H1 (cell line): ENCODE measurements around the gene EFR3B. TPM values are rescaled to one million over a fixed set of nuclear protein-coding genes. Genes with fewer than 3 reads are reported as not detected.
A peak's percentile ranks its signal among the peaks of the same experiment; 100 is the strongest.

Experiments used
- CTCF ChIA-PET: fragments of 300-600 bp; sonication (Branson Sonifier 250); formaldehyde crosslinking; loops from one replicate; lab custom pipeline; 2021; ENCODE audit not compliant: partially characterized antibody; lab: Charles Lee
- POLR2A ChIA-PET: fragments of 300-600 bp; sonication (Branson Sonifier 250); formaldehyde crosslinking; loops from one replicate; lab custom pipeline; 2021; ENCODE audit warnings: inconsistent platforms; ENCODE audit not compliant: partially characterized antibody; lab: Charles Lee
- DNase-seq, 2 experiments: peaks; one replicate each; pipeline versions ENCODE4 v3.0.0 to v3.0.0-alpha.2; 2010 to 2022; ENCODE audit warnings: low spot score in 2 of 2, low read depth in 1 of 2, mixed read lengths in 1 of 2
- FAIRE-seq: peaks from 2 replicates; lab custom pipeline; 2011; peaks lifted over from hg19 to GRCh38; lab: Jason Lieb, UNC
- H2AFZ ChIP-seq: 2 replicates; pipeline ENCODE4 v1.8.1; 2012; ENCODE audit warnings: low read length, inconsistent platforms
- H2AK5ac ChIP-seq: 2 replicates; pipeline ENCODE4 v1.6.1; 2013; ENCODE audit warnings: low read depth, low read length
- H2BK120ac ChIP-seq: replicated peaks from 2 replicates; pipeline ENCODE3; 2013; ENCODE audit warnings: low read depth, low read length, inconsistent platforms
- H2BK12ac ChIP-seq: 2 replicates; pipeline ENCODE4 v1.6.1; 2013; ENCODE audit warnings: low read depth, low read length
- H2BK15ac ChIP-seq: 2 replicates; pipeline ENCODE4 v1.6.1; 2013; ENCODE audit warnings: low read length
- H2BK20ac ChIP-seq: 2 replicates; pipeline ENCODE4 v1.6.1; 2013; ENCODE audit warnings: low read length
- H2BK5ac ChIP-seq: 2 replicates; pipeline ENCODE4 v1.6.1; 2013; ENCODE audit warnings: low read depth, low read length
- H3K14ac ChIP-seq: 2 replicates; pipeline ENCODE4 v1.6.1; 2013; ENCODE audit warnings: inconsistent platforms; ENCODE audit not compliant: insufficient read length
- H3K18ac ChIP-seq: 2 replicates; pipeline ENCODE4 v1.6.1; 2013; ENCODE audit warnings: low read length; ENCODE audit errors: extremely low read depth
- H3K23ac ChIP-seq: 2 replicates; pipeline ENCODE4 v1.6.1; 2013; ENCODE audit warnings: inconsistent platforms; ENCODE audit not compliant: insufficient read length
- H3K23me2 ChIP-seq: 2 replicates; pipeline ENCODE4 v1.6.1; 2013; ENCODE audit warnings: low read depth, low read length
- H3K27ac ChIP-seq: 2 replicates; pipeline ENCODE4 v1.6.1; 2011; ENCODE audit warnings: low read depth, low read length, inconsistent platforms
- H3K27me3 ChIP-seq, 4 experiments: replicated peaks in 1 of 4; 1 replicate in 1 of 4; 2 replicates in 3 of 4; pipeline versions ENCODE4 v1.6.1 to v1.8.1; 2011 to 2013; ENCODE audit warnings: low read length in 3 of 4, mild to moderate bottlenecking in 3 of 4, inconsistent platforms in 2 of 4, mixed read lengths in 2 of 4, moderate library complexity in 1 of 4; ENCODE audit not compliant: control insufficient read depth in 3 of 4, insufficient read depth in 3 of 4; ENCODE audit errors: extremely low read depth in 1 of 4
- H3K36me3 ChIP-seq, 4 experiments: 2 replicates each; pipeline versions ENCODE4 v1.6.1 to v1.8.1; 2011 to 2013; ENCODE audit warnings: mild to moderate bottlenecking in 4 of 4, low read length in 3 of 4, moderate library complexity in 2 of 4, control low read depth in 1 of 4, inconsistent platforms in 1 of 4; ENCODE audit not compliant: insufficient read depth in 4 of 4, control insufficient read depth in 2 of 4
- H3K4ac ChIP-seq: replicated peaks from 2 replicates; pipeline ENCODE3; 2013; ENCODE audit warnings: low read length, low read depth, mixed read lengths, inconsistent platforms; ENCODE audit not compliant: insufficient read length
- H3K4me1 ChIP-seq, 4 experiments: replicated peaks in 1 of 4; 1 replicate in 1 of 4; 2 replicates in 3 of 4; pipeline versions ENCODE4 v1.6.1 to v1.8.1; 2011 to 2013; ENCODE audit warnings: low read length in 3 of 4, inconsistent platforms in 2 of 4, mixed read lengths in 1 of 4; ENCODE audit not compliant: insufficient read depth in 4 of 4, control insufficient read depth in 3 of 4
- H3K4me2 ChIP-seq, 2 experiments: 2 replicates each; pipeline versions ENCODE4 v1.6.1 to v1.8.1; 2011 to 2013; ENCODE audit warnings: low read depth in 2 of 2, low read length in 2 of 2, control low read depth in 1 of 2, inconsistent platforms in 1 of 2, mild to moderate bottlenecking in 1 of 2; ENCODE audit not compliant: insufficient read depth in 1 of 2
- H3K4me3 ChIP-seq, 4 experiments: fragments of 200-600, 300-600 bp in 1 of 4; sonication (generic), shearing (Covaris generic), sonication (Bioruptor Twin) in 1 of 4; 2 replicates each; pipeline versions ENCODE4 v1.5.1 to v1.8.1; 2011 to 2016; ENCODE audit warnings: low read length in 4 of 4, low read depth in 3 of 4, control low read depth in 2 of 4, inconsistent platforms in 2 of 4, mild to moderate bottlenecking in 2 of 4, mixed read lengths in 1 of 4, moderate library complexity in 1 of 4; ENCODE audit not compliant: insufficient read depth in 2 of 4; ENCODE audit errors: extremely low read depth in 1 of 4
- H3K56ac ChIP-seq: replicated peaks from 2 replicates; pipeline ENCODE3; 2013; ENCODE audit warnings: low read depth, mild to moderate bottlenecking, mixed read lengths, low read length, inconsistent platforms; ENCODE audit not compliant: insufficient read length
- H3K79me1 ChIP-seq: 2 replicates; pipeline ENCODE4 v1.6.1; 2013; ENCODE audit warnings: low read depth, low read length, control low read depth
- H3K79me2 ChIP-seq, 2 experiments: 2 replicates each; pipeline versions ENCODE4 v1.6.1 to v1.8.1; 2012 to 2013; ENCODE audit warnings: low read length in 2 of 2, mild to moderate bottlenecking in 2 of 2, inconsistent platforms in 1 of 2; ENCODE audit not compliant: insufficient read depth in 2 of 2, control insufficient read depth in 1 of 2
- H3K9ac ChIP-seq, 4 experiments: replicated peaks in 1 of 4; 1 replicate in 1 of 4; 2 replicates in 3 of 4; pipeline versions ENCODE4 v1.6.1 to v1.8.1; 2011 to 2013; ENCODE audit warnings: low read depth in 3 of 4, low read length in 3 of 4, control low read depth in 2 of 4, mild to moderate bottlenecking in 2 of 4, moderate library complexity in 2 of 4, inconsistent platforms in 1 of 4; ENCODE audit errors: extremely low read depth in 1 of 4
- H3K9me3 ChIP-seq, 2 experiments: 2 replicates each; pipeline versions ENCODE4 v1.6.1 to v1.8.1; 2012 to 2013; ENCODE audit warnings: mild to moderate bottlenecking in 2 of 2, moderate library complexity in 2 of 2, control low read depth in 1 of 2, inconsistent platforms in 1 of 2, low read depth in 1 of 2, low read length in 1 of 2, mixed read lengths in 1 of 2; ENCODE audit not compliant: insufficient read depth in 2 of 2
- H4K20me1 ChIP-seq, 2 experiments: replicated peaks in 1 of 2; 2 replicates each; pipeline versions ENCODE3 to v1.8.1; 2011 to 2013; ENCODE audit warnings: inconsistent platforms in 2 of 2, low read length in 2 of 2, mild to moderate bottlenecking in 1 of 2; ENCODE audit not compliant: insufficient read depth in 2 of 2, control insufficient read depth in 1 of 2
- H4K5ac ChIP-seq: 2 replicates; pipeline ENCODE4 v1.6.1; 2013; ENCODE audit warnings: low read length, low read depth, mixed read lengths, inconsistent platforms; ENCODE audit not compliant: insufficient read length
- H4K8ac ChIP-seq: 2 replicates; pipeline ENCODE4 v1.8.0; 2013; ENCODE audit warnings: mild to moderate bottlenecking, moderate library complexity, low read length, inconsistent platforms; ENCODE audit not compliant: insufficient read depth; ENCODE audit errors: extremely low read depth
- H4K91ac ChIP-seq: replicated peaks from 2 replicates; pipeline ENCODE3; 2013; ENCODE audit warnings: low read length, mixed read lengths, inconsistent platforms; ENCODE audit not compliant: insufficient read length
- CHD1 ChIP-seq: IDR thresholded peaks from 2 replicates; pipeline ENCODE4 v1.6.1; 2012; ENCODE audit warnings: low read depth, low read length, improper control_type of control experiment
- CHD2 ChIP-seq: IDR thresholded peaks from 2 replicates; pipeline ENCODE4 v1.6.1; 2012; ENCODE audit warnings: low read length, improper control_type of control experiment
- FOSL1 ChIP-seq: IDR thresholded peaks from 2 replicates; pipeline ENCODE4 v1.6.1; 2011; ENCODE audit warnings: mild to moderate bottlenecking, low read depth, low read length, moderate library complexity; ENCODE audit not compliant: insufficient read depth
- HDAC6 ChIP-seq: IDR thresholded peaks from one replicate; pipeline ENCODE4 v1.7.1; 2012; ENCODE audit warnings: low read depth, mild to moderate bottlenecking, inconsistent platforms, low read length, moderate library complexity
- JUN ChIP-seq: IDR thresholded peaks from 2 replicates; pipeline ENCODE4 v1.6.1; 2011; ENCODE audit warnings: low read depth, mild to moderate bottlenecking, improper control_type of control experiment, low read length
- PHF8 ChIP-seq: fragments of 200-600 bp; sonication (generic); conservative IDR thresholded peaks from 2 replicates; pipeline ENCODE4 v1.7.1; 2012; ENCODE audit warnings: low read depth, mild to moderate bottlenecking, inconsistent platforms, low read length, moderate library complexity
- POU5F1 ChIP-seq: IDR thresholded peaks from 2 replicates; pipeline ENCODE4 v1.6.1; 2011; ENCODE audit warnings: low read depth, mild to moderate bottlenecking, low read length, moderate library complexity
- RAD21 ChIP-seq, 2 experiments: IDR thresholded peaks in 1 of 2; conservative IDR thresholded peaks in 1 of 2; 2 replicates each; pipeline ENCODE4 v1.6.1; 2011; ENCODE audit warnings: low read depth in 2 of 2, low read length in 2 of 2, improper control_type of control experiment in 1 of 2, inconsistent platforms in 1 of 2, mild to moderate bottlenecking in 1 of 2, moderate library complexity in 1 of 2
- RFX5 ChIP-seq: IDR thresholded peaks from 2 replicates; pipeline ENCODE4 v1.6.1; 2011; ENCODE audit warnings: low read depth, low read length, improper control_type of control experiment, borderline replicate concordance
- RXRA ChIP-seq: IDR thresholded peaks from 2 replicates; pipeline ENCODE4 v1.6.1; 2011; ENCODE audit warnings: low read depth, mild to moderate bottlenecking, low read length, moderate library complexity; ENCODE audit not compliant: insufficient read depth
- SP1 ChIP-seq: IDR thresholded peaks from 2 replicates; pipeline ENCODE4 v1.6.1; 2011; ENCODE audit warnings: low read depth, low read length
- TEAD4 ChIP-seq: IDR thresholded peaks from 2 replicates; pipeline ENCODE4 v1.6.1; 2012; ENCODE audit warnings: low read depth, low read length, inconsistent platforms, mixed read lengths
- ZNF274 ChIP-seq: IDR thresholded peaks from 2 replicates; pipeline ENCODE4 v1.7.0; 2012; ENCODE audit warnings: low read length, borderline replicate concordance; ENCODE audit errors: extremely low read depth
- WGBS, 2 experiments: shearing (Covaris generic) in 1 of 2; methylation state at CpG; one replicate each; pipeline versions ENCODE4 v1.1.6 to v1.1.7; 2013 to 2015; ENCODE audit warnings: low lambda C conversion rate in 2 of 2, mixed read lengths in 2 of 2, inconsistent platforms in 1 of 2, low coverage in 1 of 2, missing lambda C conversion rate in 1 of 2; ENCODE audit not compliant: insufficient replicate concordance in 2 of 2, insufficient coverage in 1 of 2, insufficient read length in 1 of 2; ENCODE audit errors: extremely low coverage in 1 of 2, missing lambda C conversion rate in 1 of 2; 5-methylcytosine and 5-hydroxymethylcytosine counted together
- polyA plus RNA-seq, 7 experiments: library from polyadenylated mRNA; depleted of rRNA in 3 of 7; stranded (reverse) in 5 of 7; unstranded in 2 of 7; fragments of >200 nt in 5 of 7; fragments of 200-250 nt in 2 of 7; gene quantifications; 1 replicate in 5 of 7; 2 replicates in 1 of 7; 4 replicates in 1 of 7; pipeline versions ENCODE4 v1.2.1 to v1.2.3, GENCODE V29; 2011 to 2013; ENCODE audit warnings: missing spikeins in 2 of 7, mixed read lengths in 2 of 7
- total RNA-seq: library from RNA; stranded (reverse); fragmentation: NEBNext Ultra II Directional; extraction: Animal tissue kit (Norgen Biotek cat#: 25700); gene quantifications from 2 replicates; pipeline ENCODE4 v1.2.1, GENCODE V29; 2021

Gene EFR3B
- total and polyA plus RNA-seq, 2 of the 8 experiments (the other 6 are each of a cell fraction or from before 2014, with no cell fraction given): 3.4 to 9.6 TPM

- Histone ChIP-seq H3K23ac (no peak overlapping the region), H4K5ac (no peak overlapping the region), H3K79me2 (no peaks in the 10 kb centered on the region), H3K18ac (no peak overlapping the region), H2BK20ac (no peak overlapping the region), H3K4me1 (peaks cover 0 to 1% (median 0%) of the 10 kb centered on the region in 4 experiments; a peak in 1 of 7 replicates), H3K9me3 (no peaks in the 10 kb centered on the region), H4K91ac (no peak overlapping the region), H4K8ac (no peak overlapping the region), H3K14ac (no peak overlapping the region), H3K56ac (no peak overlapping the region), H2BK5ac (no peak overlapping the region), H3K4me2 (no peak overlapping the region), H3K4ac (no peak overlapping the region), H3K27ac (no peak overlapping the region), H2BK12ac (no peak overlapping the region), H2BK15ac (no peak overlapping the region), H2AFZ (no peak overlapping the region), H3K36me3 (peaks cover 0 to 5% (median 0%) of the 10 kb centered on the region in 4 experiments; a peak in 1 of 8 replicates), H3K4me3 (no peak overlapping the region), H2BK120ac (no peak overlapping the region), H4K20me1 (peaks cover 0 to 3% of the 10 kb centered on the region in 2 experiments), H3K9ac (no peak overlapping the region), H2AK5ac (peak overlapping the region; percentile 82; the same call in 1 of the 2 replicates), H3K23me2 (no peaks in the 10 kb centered on the region), H3K27me3 (peaks cover 0 to 3% (median 1%) of the 10 kb centered on the region in 4 experiments; a peak in 1 of 7 replicates), H3K79me1 (no peaks in the 10 kb centered on the region)
- ChIA-PET CTCF (interaction anchor here (0.5 to 1.9 kb wide), 7 partner anchors 11 to 259 kb away, joined by 3 to 6 read pairs (median 4); partner anchors contain the start of gene EFR3B), POLR2A (no interaction called here)
- no peak for DNase-seq
- no peak for FAIRE-seq
- 87% methylated on average over 7 of the region's 7 CpGs; no CpG with 5 or more reads in 1 of the 2 experiments for WGBS, 2 experiments
- TF ChIP-seq ZNF274 (no peak), RXRA (no peak), HDAC6 (no peak), SP1 (no peak), PHF8 (no peak), CHD1 (no peak), RAD21 (IDR thresholded peaks at IDR 0.05 in 1 of 2, conservative IDR thresholded peaks at IDR 0.05 in 1 of 2; ENCODE audit: low read depth in 2 of 2, low read length in 2 of 2) (no peak), POU5F1 (no peak), FOSL1 (no peak), RFX5 (no peak), CHD2 (no peak), TEAD4 (no peak), JUN (no peak)
Measured at GRCh38 chr2:25125189-25125588, 83.3 kb downstream of the EFR3B start.
